Spleen (tissue), 7 donors: ENCODE data around the gene SYT13.

ENCODE experiments used
- POLR2A ChIP-seq, 3 donors: fragments of 450-650 bp; IDR thresholded peaks; one replicate each; pipeline ENCODE4 v1.5.1; 2017; ENCODE audit warnings: antibody characterized with exemption in 3 of 3, mild to moderate bottlenecking in 1 of 3
- POLR2AphosphoS5 ChIP-seq, 3 donors: sonication (generic); formaldehyde crosslinking; IDR thresholded peaks; one replicate each; pipeline ENCODE4 v1.5.1; 2017; ENCODE audit warnings: antibody characterized with exemption in 3 of 3
- TF ChIP-seq, protein P1 (sequence below), 11 experiments: fragments of 200-600 bp in 7 of 11; fragments of 450-650 bp in 4 of 11; sonication (generic) in 4 of 11; IDR thresholded peaks in 8 of 11; conservative IDR thresholded peaks in 3 of 11; 1 replicate in 7 of 11; 2 replicates in 4 of 11; pipeline versions ENCODE4 v1.4.0 to v1.8.0; 2016 to 2021; ENCODE audit warnings: antibody characterized with exemption in 11 of 11, inconsistent platforms in 4 of 11, mild to moderate bottlenecking in 1 of 11
- donor health status: DM: no; HTN: no; CAD: no; lungs with moderate emphysema.
- donor health status: DM: no; HTN: no; CAD: no.
- donor health status: DM: no; HTN: no; CAD: no.

DNA sequence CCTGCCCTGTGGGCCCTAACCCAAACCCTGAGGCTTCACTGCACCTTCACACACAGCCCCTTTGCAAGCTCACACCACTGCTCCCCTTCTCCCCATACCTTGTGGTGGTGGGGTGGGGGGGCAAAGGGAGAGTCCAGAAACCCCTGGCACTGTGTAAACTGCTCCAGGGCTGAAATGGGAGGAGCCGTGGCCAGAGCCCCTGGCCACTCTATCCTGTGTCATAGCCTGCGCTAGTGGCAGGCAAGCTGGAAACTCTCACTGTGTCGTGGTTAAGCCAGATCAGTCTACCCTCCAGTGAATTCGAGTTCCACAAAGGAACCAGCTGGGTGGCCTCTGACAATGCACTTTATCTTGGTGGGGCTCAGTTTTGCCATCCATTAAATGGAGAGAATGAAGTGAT lies 8.4 kb upstream of the SYT13 start:
- TF ChIP-seq, protein P1, sequence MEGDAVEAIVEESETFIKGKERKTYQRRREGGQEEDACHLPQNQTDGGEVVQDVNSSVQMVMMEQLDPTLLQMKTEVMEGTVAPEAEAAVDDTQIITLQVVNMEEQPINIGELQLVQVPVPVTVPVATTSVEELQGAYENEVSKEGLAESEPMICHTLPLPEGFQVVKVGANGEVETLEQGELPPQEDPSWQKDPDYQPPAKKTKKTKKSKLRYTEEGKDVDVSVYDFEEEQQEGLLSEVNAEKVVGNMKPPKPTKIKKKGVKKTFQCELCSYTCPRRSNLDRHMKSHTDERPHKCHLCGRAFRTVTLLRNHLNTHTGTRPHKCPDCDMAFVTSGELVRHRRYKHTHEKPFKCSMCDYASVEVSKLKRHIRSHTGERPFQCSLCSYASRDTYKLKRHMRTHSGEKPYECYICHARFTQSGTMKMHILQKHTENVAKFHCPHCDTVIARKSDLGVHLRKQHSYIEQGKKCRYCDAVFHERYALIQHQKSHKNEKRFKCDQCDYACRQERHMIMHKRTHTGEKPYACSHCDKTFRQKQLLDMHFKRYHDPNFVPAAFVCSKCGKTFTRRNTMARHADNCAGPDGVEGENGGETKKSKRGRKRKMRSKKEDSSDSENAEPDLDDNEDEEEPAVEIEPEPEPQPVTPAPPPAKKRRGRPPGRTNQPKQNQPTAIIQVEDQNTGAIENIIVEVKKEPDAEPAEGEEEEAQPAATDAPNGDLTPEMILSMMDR (IDR thresholded peaks at IDR 0.05 in 8 of 11, conservative IDR thresholded peaks at IDR 0.05 in 3 of 11) = no peak
- TF ChIP-seq POLR2AphosphoS5 (IDR thresholded peaks at IDR 0.05) (no peak), POLR2A (IDR thresholded peaks at IDR 0.05) (no peak)
